ENCODE measurements around the gene GPR119. TPM values are rescaled to one million over a fixed set of nuclear protein-coding genes. Genes with fewer than 3 reads are reported as not detected.
"Not testable (repeated sequence)": the region's sequence is repeated elsewhere in the genome, so short reads cannot be mapped to it uniquely, and the experiment has no call there.

GPR119 gene
- total and polyA plus RNA-seq, 7 donors: not detected

- 20 to 36% (median 35%) methylated on average over 1 of the region's 1 CpG for WGBS, 3 donors
- no peak for TF ChIP-seq CTCF (IDR thresholded peaks at IDR 0.05)
- Histone ChIP-seq H3K27me3 (ENCODE audit: insufficient read depth in 3 of 3, low read length in 2 of 3) (no peaks in the 10 kb centered on the region), H3K36me3 (ENCODE audit: insufficient read depth in 1 of 2, low read depth in 1 of 2) (peaks cover 0 to 15% of the 10 kb centered on the region in 2 donors), H3K4me1 (no peaks in the 10 kb centered on the region), H3K9me3 (no peaks in the 10 kb centered on the region), H3K27ac (no peak overlapping the region), H3K4me3 (no peak overlapping the region)
- no peak for DNase-seq
- no peak for ATAC-seq
- intact Hi-C loops (cut with DNase I): no loop called here
Measured at GRCh38 chrX:130347321-130347720, 38.2 kb downstream of the GPR119 start.

- Histone ChIP-seq H3K27ac (no peak overlapping the region), H3K4me1 (no peaks in the 10 kb centered on the region), H3K36me3 (ENCODE audit: insufficient read depth in 1 of 2, low read depth in 1 of 2) (no peaks in the 10 kb centered on the region), H3K27me3 (ENCODE audit: insufficient read depth in 3 of 3, low read length in 2 of 3) (no peaks in the 10 kb centered on the region), H3K4me3 (no peak overlapping the region), H3K9me3 (no peaks in the 10 kb centered on the region)
- intact Hi-C loops (cut with DNase I): no loop called here
- 80 to 100% (median 93%) methylated on average over 1 of the region's 1 CpG for WGBS, 3 donors
- no peak for ATAC-seq
- TF ChIP-seq CTCF (IDR thresholded peaks at IDR 0.05): no peak
- DNase-seq: no peak
Measured at GRCh38 chrX:130343411-130343810, 42.1 kb downstream of the GPR119 start.

GRCh38 chrX:130340271-130340670 lies 45.2 kb downstream of the GPR119 start:
- no peak for TF ChIP-seq CTCF (IDR thresholded peaks at IDR 0.05)
- no peaks in the 10 kb centered on the region for H3K9me3 ChIP-seq
- H3K27ac ChIP-seq: peak overlapping the region; percentile 60
- H3K4me3 ChIP-seq: peak overlapping the region; percentile 80
- intact Hi-C loops (cut with DNase I): no loop called here
- peak in 1 of 4 donors; percentile 38 for ATAC-seq
- H3K36me3 ChIP-seq (ENCODE audit: insufficient read depth in 1 of 2, low read depth in 1 of 2): no peaks in the 10 kb centered on the region
- DNase-seq: no peak
- 2 to 31% (median 3%) methylated on average over 9 of the region's 9 CpGs for WGBS, 3 donors
- no peaks in the 10 kb centered on the region for H3K27me3 ChIP-seq (ENCODE audit: insufficient read depth in 3 of 3, low read length in 2 of 3)
- no peaks in the 10 kb centered on the region for H3K4me1 ChIP-seq

- Histone ChIP-seq H3K4me3 (peak within 1 kb of the TSS; percentile 80), H3K9me3 (no peaks in the 10 kb centered on the region), H3K36me3 (ENCODE audit: insufficient read depth in 1 of 2, low read depth in 1 of 2) (no peaks in the 10 kb centered on the region), H3K27me3 (ENCODE audit: insufficient read depth in 3 of 3, low read length in 2 of 3) (no peaks in the 10 kb centered on the region), H3K27ac (peak within 1 kb of the TSS; percentile 60), H3K4me1 (no peaks in the 10 kb centered on the region)
- WGBS, 3 donors: 0 to 36% (median 0%) methylated on average over 37 to 55 of the region's 55 CpGs
- TF ChIP-seq CTCF (IDR thresholded peaks at IDR 0.05): no peak
- DNase-seq: peak; percentile 67 to 85
- intact Hi-C loops (cut with DNase I): loop anchor here in 1 of 2 donors (5.0 kb wide), 1 partner anchor 58 kb away; no protein-coding TSS in a partner anchor
- peak; percentile 82 to 99 (median 90) for ATAC-seq
Measured at GRCh38 chrX:130339408-130340222, 45.9 kb downstream of the GPR119 start, which contains the start of gene SLC25A14. Gene SLC25A14, plus strand, starts transcription at chrX:130339919. Its CDS starts 360 bp downstream, at chrX:130340279.

GRCh38 chrX:130338869-130339268 lies 46.6 kb downstream of the GPR119 start:
- intact Hi-C loops (cut with DNase I): loop anchor here in 1 of 2 donors (5.0 kb wide), 1 partner anchor 58 kb away; no protein-coding TSS in a partner anchor
- DNase-seq; H3K36me3 ChIP-seq (ENCODE audit: insufficient read depth in 1 of 2, low read depth in 1 of 2); H3K27me3 ChIP-seq (ENCODE audit: insufficient read depth in 3 of 3, low read length in 2 of 3); ATAC-seq; H3K9me3 ChIP-seq; H3K4me1 ChIP-seq; H3K27ac ChIP-seq: not testable (repeated sequence)
- WGBS, 3 donors: 62 to 76% (median 64%) methylated on average over 7 to 8 of the region's 8 CpGs
- peak overlapping the region; percentile 80 for H3K4me3 ChIP-seq
